Neural cell (in vitro differentiated cells): ENCODE measurements around the gene SLFN13. TPM values are rescaled to one million over a fixed set of nuclear protein-coding genes. Genes with fewer than 3 reads are reported as not detected.
A peak's percentile ranks its signal among the peaks of the same experiment; 100 is the strongest.
"Not testable (repeated sequence)": the region's sequence is repeated elsewhere in the genome, so short reads cannot be mapped to it uniquely, and the experiment has no call there.

Source experiments
- H2AFZ ChIP-seq: fragments of 200-600, 300-800 bp; sonication (generic), shearing (Covaris generic); 2 replicates; pipeline ENCODE4 v1.6.0; 2014; ENCODE audit warnings: low read depth, mild to moderate bottlenecking, antibody characterized with exemption, low read length, moderate library complexity
- H3F3A ChIP-seq: fragments of 200-600 bp; shearing (Covaris generic); 2 replicates; pipeline ENCODE4 v1.6.1; 2016; ENCODE audit warnings: mild to moderate bottlenecking, moderate library complexity, mixed read lengths, antibody characterized with exemption, low read length; ENCODE audit not compliant: insufficient read depth, poor library complexity, severe bottlenecking
- H3K27ac ChIP-seq: fragments of 200-600, 300-800 bp; sonication (generic), shearing (Covaris generic); 2 replicates; pipeline ENCODE4 v1.5.1; 2014; ENCODE audit warnings: mild to moderate bottlenecking, low read length, moderate library complexity
- H3K27me3 ChIP-seq: fragments of 300-800, 200-600 bp; sonication (generic), shearing (Covaris generic); 2 replicates; pipeline ENCODE4 v1.6.0; 2014; ENCODE audit warnings: mild to moderate bottlenecking, low read depth, low read length, moderate library complexity; ENCODE audit not compliant: insufficient read depth
- H3K36me3 ChIP-seq: fragments of 300-800, 200-600 bp; sonication (generic), shearing (Covaris generic); 2 replicates; pipeline ENCODE4 v1.5.1; 2014; ENCODE audit warnings: mild to moderate bottlenecking, antibody characterized with exemption, low read length, moderate library complexity; ENCODE audit not compliant: insufficient read depth
- H3K4me2 ChIP-seq: fragments of 300-800, 200-600 bp; sonication (generic), shearing (Covaris generic); 2 replicates; pipeline ENCODE4 v1.6.0; 2014; ENCODE audit warnings: mild to moderate bottlenecking, low read length
- H3K4me3 ChIP-seq: fragments of 300-800, 200-600 bp; sonication (generic), shearing (Covaris generic); 2 replicates; pipeline ENCODE4 v1.5.1; 2014; ENCODE audit warnings: mild to moderate bottlenecking, low read length, moderate library complexity
- H3K79me2 ChIP-seq: fragments of 200-600 bp; shearing (Covaris generic); replicated peaks from 2 replicates; pipeline ENCODE4 v1.6.0; 2014; ENCODE audit warnings: mild to moderate bottlenecking, low read length, moderate library complexity; ENCODE audit not compliant: insufficient read depth
- H3K9ac ChIP-seq: fragments of 300-800, 200-600 bp; sonication (generic), shearing (Covaris generic); 2 replicates; pipeline ENCODE4 v1.6.1; 2016; ENCODE audit warnings: mild to moderate bottlenecking, low read length, mixed read lengths
- H3K9me2 ChIP-seq: fragments of 200-600 bp; shearing (Covaris generic); 2 replicates; pipeline ENCODE4 v1.6.1; 2016; ENCODE audit warnings: mild to moderate bottlenecking, low read length, mixed read lengths; ENCODE audit not compliant: insufficient read depth
- H3K9me3 ChIP-seq: fragments of 200-600, 300-800 bp; sonication (generic), shearing (Covaris generic); 2 replicates; pipeline ENCODE4 v1.6.1; 2016; ENCODE audit warnings: mild to moderate bottlenecking, mixed run types, low read length, moderate library complexity, mixed read lengths
- H4K20me1 ChIP-seq: fragments of 200-600 bp; shearing (Covaris generic); 2 replicates; pipeline ENCODE4 v1.6.1; 2016; ENCODE audit warnings: mild to moderate bottlenecking, mixed run types; ENCODE audit not compliant: insufficient read depth
- CTCF ChIP-seq: fragments of 450-650 bp; IDR thresholded peaks from 2 replicates; pipeline ENCODE4 v1.5.1; 2014; ENCODE audit warnings: antibody characterized with exemption, mild to moderate bottlenecking, moderate library complexity; ENCODE audit not compliant: poor library complexity, severe bottlenecking
- EP300 ChIP-seq: fragments of 450-650 bp; conservative IDR thresholded peaks from 2 replicates; pipeline ENCODE4 v1.6.1; 2014; ENCODE audit warnings: antibody characterized with exemption, mild to moderate bottlenecking, moderate library complexity; ENCODE audit not compliant: poor library complexity, severe bottlenecking
- EZH2 ChIP-seq: fragments of 200-600, 300-800 bp; shearing (Covaris generic), sonication (generic); IDR thresholded peaks from 2 replicates; pipeline ENCODE4 v1.6.1; 2014; ENCODE audit warnings: antibody characterized with exemption, low read length, borderline replicate concordance, mild to moderate bottlenecking; ENCODE audit not compliant: insufficient read depth, poor library complexity, severe bottlenecking
- MXI1 ChIP-seq: fragments of 450-650 bp; conservative IDR thresholded peaks from 2 replicates; pipeline ENCODE4 v1.6.1; 2014; ENCODE audit warnings: antibody characterized with exemption, mild to moderate bottlenecking; ENCODE audit not compliant: poor library complexity, severe bottlenecking
- POLR2AphosphoS5 ChIP-seq: IDR thresholded peaks from 2 replicates; pipeline ENCODE4 v1.6.1; 2012
- RAD21 ChIP-seq: fragments of 450-650 bp; conservative IDR thresholded peaks from 2 replicates; pipeline ENCODE4 v1.6.1; 2014; ENCODE audit warnings: antibody characterized with exemption, mild to moderate bottlenecking, moderate library complexity
- SMC3 ChIP-seq: fragments of 450-650 bp; conservative IDR thresholded peaks from 2 replicates; pipeline ENCODE4 v1.6.1; 2014; ENCODE audit warnings: antibody characterized with exemption, mild to moderate bottlenecking, moderate library complexity; ENCODE audit not compliant: poor library complexity
- TAF1 ChIP-seq: IDR thresholded peaks from 2 replicates; pipeline ENCODE4 v1.6.1; 2012; ENCODE audit warnings: low read depth
- polyA plus RNA-seq: library from polyadenylated mRNA; depleted of rRNA; stranded (reverse); fragments of >200 nt; gene quantifications from 2 replicates; pipeline ENCODE4 v1.2.3, GENCODE V29; 2014
- TF ChIP-seq, protein P1 (sequence below): IDR thresholded peaks from 2 replicates; pipeline ENCODE4 v1.6.1; 2012; ENCODE audit warnings: borderline replicate concordance

Gene SLFN13
- polyA plus RNA-seq, 1 donor from 2014 or later = 0.20 TPM

- TF ChIP-seq MXI1 (no peak), SMC3 (no peak), EZH2 (no peak), TAF1 (no peak), CTCF (no peak), EP300 (no peak), RAD21 (no peak), POLR2AphosphoS5 (no peak)
- TF ChIP-seq, protein P1, sequence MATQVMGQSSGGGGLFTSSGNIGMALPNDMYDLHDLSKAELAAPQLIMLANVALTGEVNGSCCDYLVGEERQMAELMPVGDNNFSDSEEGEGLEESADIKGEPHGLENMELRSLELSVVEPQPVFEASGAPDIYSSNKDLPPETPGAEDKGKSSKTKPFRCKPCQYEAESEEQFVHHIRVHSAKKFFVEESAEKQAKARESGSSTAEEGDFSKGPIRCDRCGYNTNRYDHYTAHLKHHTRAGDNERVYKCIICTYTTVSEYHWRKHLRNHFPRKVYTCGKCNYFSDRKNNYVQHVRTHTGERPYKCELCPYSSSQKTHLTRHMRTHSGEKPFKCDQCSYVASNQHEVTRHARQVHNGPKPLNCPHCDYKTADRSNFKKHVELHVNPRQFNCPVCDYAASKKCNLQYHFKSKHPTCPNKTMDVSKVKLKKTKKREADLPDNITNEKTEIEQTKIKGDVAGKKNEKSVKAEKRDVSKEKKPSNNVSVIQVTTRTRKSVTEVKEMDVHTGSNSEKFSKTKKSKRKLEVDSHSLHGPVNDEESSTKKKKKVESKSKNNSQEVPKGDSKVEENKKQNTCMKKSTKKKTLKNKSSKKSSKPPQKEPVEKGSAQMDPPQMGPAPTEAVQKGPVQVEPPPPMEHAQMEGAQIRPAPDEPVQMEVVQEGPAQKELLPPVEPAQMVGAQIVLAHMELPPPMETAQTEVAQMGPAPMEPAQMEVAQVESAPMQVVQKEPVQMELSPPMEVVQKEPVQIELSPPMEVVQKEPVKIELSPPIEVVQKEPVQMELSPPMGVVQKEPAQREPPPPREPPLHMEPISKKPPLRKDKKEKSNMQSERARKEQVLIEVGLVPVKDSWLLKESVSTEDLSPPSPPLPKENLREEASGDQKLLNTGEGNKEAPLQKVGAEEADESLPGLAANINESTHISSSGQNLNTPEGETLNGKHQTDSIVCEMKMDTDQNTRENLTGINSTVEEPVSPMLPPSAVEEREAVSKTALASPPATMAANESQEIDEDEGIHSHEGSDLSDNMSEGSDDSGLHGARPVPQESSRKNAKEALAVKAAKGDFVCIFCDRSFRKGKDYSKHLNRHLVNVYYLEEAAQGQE = no peak
- no peaks in the 10 kb centered on the region for H3K9me2 ChIP-seq
- no peak overlapping the region for H3K9ac ChIP-seq
- H3K27me3 ChIP-seq = peaks cover 13% of the 10 kb centered on the region
- H3F3A ChIP-seq = no peaks in the 10 kb centered on the region
- no peaks in the 10 kb centered on the region for H4K20me1 ChIP-seq
- H3K4me3 ChIP-seq = no peak overlapping the region
- H3K27ac ChIP-seq = no peak overlapping the region
- H3K36me3 ChIP-seq = no peaks in the 10 kb centered on the region
- H3K9me3 ChIP-seq = no peaks in the 10 kb centered on the region
- H3K79me2 ChIP-seq = no peaks in the 10 kb centered on the region
- no peak overlapping the region for H3K4me2 ChIP-seq
- no peak overlapping the region for H2AFZ ChIP-seq
Measured at GRCh38 chr17:35467824-35468223, 19.3 kb upstream of the SLFN13 start.

- Histone ChIP-seq H3K9me3 (no peaks in the 10 kb centered on the region), H3K27me3 (peaks cover 60% of the 10 kb centered on the region), H3K79me2 (no peaks in the 10 kb centered on the region), H3K9ac (no peak overlapping the region), H3K9me2 (no peaks in the 10 kb centered on the region), H3K27ac (no peak overlapping the region), H3K4me3 (peak overlapping the region; percentile 63), H3F3A (no peaks in the 10 kb centered on the region), H3K36me3 (no peaks in the 10 kb centered on the region), H3K4me2 (peak overlapping the region; percentile 57), H4K20me1 (no peaks in the 10 kb centered on the region), H2AFZ (no peak overlapping the region)
- TF ChIP-seq SMC3 (no peak), RAD21 (no peak), EZH2 (no peak), MXI1 (no peak)
- TF ChIP-seq, protein P1 = no peak
Measured at GRCh38 chr17:35460354-35460851, 11.8 kb upstream of the SLFN13 start.

DNA sequence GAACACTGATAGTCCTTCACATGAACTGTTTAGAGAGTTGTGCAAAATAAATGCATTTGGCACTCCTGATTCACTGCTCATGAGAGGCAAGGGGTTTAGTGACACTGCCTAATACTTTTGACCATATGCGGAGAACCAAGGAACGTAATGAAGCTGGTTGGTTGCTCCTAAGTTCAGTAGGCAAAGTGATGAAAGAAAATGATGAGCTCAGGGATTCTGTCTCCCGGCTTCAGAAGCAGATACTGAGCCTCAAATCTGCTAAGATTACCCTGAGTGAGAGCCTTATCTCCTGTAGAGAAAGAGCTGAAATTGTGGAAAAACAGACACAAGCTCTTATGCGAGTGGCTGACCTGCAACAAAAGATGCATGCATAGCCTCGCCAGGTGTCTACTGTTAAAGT, 5.5 kb upstream of the SLFN13 start:
- H3K4me3 ChIP-seq, H3K79me2 ChIP-seq: not testable (repeated sequence)
- peaks cover 60% of the 10 kb centered on the region for H3K27me3 ChIP-seq

More for the DNA sequence above, 5.5 kb upstream of the SLFN13 start:
- H3K9ac ChIP-seq, H4K20me1 ChIP-seq, H3K27ac ChIP-seq, H3F3A ChIP-seq, H3K36me3 ChIP-seq, H3K9me2 ChIP-seq, H3K4me2 ChIP-seq, H2AFZ ChIP-seq, H3K9me3 ChIP-seq: not testable (repeated sequence)
